HCT116 (cell line): Measurements from ENCODE around the gene CFD.

Experiments used
- CTCF ChIP-seq, 3 experiments: fragments of 200-600 bp in 1 of 3; sonication (generic) in 1 of 3; IDR thresholded peaks in 2 of 3; conservative IDR thresholded peaks in 1 of 3; 2 replicates each; pipeline ENCODE4 v1.5.1; 2012 to 2017; ENCODE audit warnings: low read depth in 2 of 3, low read length in 2 of 3, antibody characterized with exemption in 1 of 3, borderline replicate concordance in 1 of 3, control low read depth in 1 of 3, mild to moderate bottlenecking in 1 of 3, mixed read lengths in 1 of 3, mixed run types in 1 of 3, moderate library complexity in 1 of 3; ENCODE audit not compliant: insufficient read depth in 1 of 3
- EZH2 ChIP-seq: fragments of 200-600 bp; sonication (generic); IDR thresholded peaks from 2 replicates; pipeline ENCODE4 v1.6.1; 2017; ENCODE audit warnings: antibody characterized with exemption, mixed run types

GRCh38 chr19:848386-848921 lies 11.0 kb upstream of the CFD start:
- TF ChIP-seq CTCF (IDR thresholded peaks at IDR 0.05 in 2 of 3, conservative IDR thresholded peaks at IDR 0.05 in 1 of 3; ENCODE audit: borderline replicate concordance in 1 of 3, insufficient read depth in 1 of 3, low read depth in 2 of 3, low read length in 2 of 3) = no peak
- no peak for TF ChIP-seq EZH2
